Measurements from ENCODE around the gene ZNF470.

Gene ZNF470

DNA sequence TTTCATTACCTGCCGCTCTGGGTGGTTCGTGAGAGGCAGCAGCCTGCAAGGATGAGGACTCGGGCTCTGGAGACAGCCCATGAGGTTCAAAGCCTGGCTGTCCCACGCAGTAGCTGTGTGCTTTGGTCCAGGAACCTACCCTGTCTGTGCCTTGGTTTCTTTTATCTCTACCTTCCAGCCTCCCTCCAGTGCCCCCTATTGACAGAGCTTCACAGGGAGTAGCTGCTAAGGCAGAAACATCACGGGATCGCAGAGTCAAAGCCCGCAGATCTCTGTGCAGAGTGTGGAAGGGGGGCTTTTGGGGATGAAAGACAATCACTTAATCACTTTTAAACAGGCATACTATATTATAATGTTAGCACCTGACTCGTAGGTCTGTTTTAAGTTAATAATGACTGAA, 44.0 kb downstream of the ZNF470 start:
- DNase-seq = no peak

DNA sequence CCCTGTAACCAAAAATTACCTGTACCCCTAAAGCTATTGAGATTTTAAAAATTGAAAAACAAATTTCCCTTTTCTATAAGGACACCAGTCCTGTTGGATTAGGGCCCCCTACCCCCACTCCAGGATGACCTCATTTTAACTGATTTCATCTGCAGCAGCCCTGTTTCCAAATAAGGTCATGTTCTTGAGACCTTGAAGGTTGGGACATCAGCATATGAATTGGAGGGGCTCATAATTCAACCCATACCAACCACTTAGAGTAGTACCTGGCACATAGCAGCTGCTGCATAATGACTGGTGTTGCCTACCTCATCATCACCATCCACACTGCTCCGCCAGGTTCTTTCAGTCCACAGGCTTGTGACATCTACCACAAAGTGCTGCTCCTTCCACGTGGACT, 45.5 kb downstream of the ZNF470 start:
- DNase-seq = no peak

GRCh38 chr19:56613639-56614038, 46.4 kb downstream of the ZNF470 start:
- DNase-seq = no peak

DNA sequence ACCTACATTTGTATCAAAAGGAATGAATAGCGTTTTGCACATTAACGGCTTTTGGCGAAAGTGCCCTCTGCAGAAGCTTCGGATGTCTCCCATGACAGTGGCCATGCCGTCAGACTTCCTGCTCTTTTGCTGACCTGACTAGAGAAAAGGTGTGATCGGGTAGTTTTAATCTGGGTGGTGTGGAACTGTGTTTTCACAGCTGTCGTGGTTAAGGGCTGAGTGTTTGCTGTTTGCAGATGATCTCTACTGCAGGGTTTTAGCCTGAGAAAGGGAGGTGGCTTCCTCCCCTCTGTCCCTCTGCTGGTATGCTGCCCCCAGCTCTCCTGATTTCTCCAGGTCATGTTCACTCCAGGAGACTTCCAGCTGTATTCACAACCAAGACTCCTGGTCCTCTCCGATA, 50.3 kb downstream of the ZNF470 start:
- no peak for DNase-seq

DNA sequence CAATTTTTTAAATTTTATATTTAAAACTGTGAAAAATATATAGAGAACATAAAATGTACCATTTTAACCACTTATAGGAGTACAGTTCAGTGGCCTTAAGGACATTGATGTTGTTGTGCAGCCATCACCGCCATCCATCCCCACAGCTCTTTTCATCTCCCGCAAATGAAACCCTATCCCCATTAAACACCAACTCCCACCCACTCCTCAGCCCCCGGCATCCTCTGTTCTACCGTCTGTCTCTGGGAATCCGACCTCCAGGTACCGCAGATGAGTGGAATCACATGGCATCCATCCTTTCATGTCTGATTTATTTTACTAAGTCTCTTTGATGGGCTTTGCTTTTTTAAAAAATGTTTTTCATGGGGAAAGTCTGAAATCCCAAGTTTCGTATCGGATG, 51.9 kb downstream of the ZNF470 start:
- DNase-seq = no peak

DNA sequence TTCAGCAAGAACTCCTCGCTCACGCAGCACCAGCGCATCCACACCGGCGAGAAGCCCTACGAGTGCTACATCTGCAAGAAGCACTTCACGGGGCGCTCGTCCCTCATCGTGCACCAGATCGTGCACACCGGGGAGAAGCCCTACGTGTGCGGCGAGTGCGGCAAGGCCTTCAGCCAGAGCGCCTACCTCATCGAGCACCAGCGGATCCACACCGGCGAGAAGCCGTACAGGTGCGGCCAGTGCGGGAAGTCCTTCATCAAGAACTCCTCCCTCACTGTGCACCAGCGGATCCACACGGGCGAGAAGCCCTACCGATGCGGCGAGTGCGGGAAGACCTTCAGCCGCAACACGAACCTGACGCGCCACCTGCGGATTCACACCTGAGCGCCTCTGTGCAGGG, 55.1 kb downstream of the ZNF470 start:
- no peak for DNase-seq

DNA sequence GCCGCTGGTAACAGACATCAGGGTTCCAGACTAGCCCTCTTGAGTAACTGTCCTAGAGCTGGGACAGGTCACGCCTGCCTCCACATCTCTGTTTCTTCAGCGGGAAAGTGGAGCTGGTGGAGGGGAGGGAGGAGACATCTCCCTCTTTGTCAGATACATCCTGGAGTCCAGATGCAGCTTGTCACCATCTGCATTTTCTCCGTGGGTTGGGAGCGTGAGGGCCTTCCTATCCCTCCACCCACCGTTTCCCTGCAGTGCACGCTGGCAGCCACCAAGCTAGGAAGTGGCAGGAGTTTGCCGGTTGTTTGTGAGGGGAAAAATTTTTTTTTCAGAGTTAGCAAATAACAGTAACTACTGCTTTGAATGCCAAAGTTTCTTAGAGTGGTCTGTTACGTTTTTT, 55.7 kb downstream of the ZNF470 start:
- no peak for DNase-seq

GRCh38 chr19:56625708-56626107, 58.4 kb downstream of the ZNF470 start:
- DNase-seq = no peak

- no peak for DNase-seq
Measured at GRCh38 chr19:56633021-56633420, 65.8 kb downstream of the ZNF470 start.

- DNase-seq = no peak
Measured at GRCh38 chr19:56637976-56638555, 70.8 kb downstream of the ZNF470 start.

Measured in DMS79 (cell line).